Measurements from ENCODE around the gene IGF1.

IGF1 gene

DNA sequence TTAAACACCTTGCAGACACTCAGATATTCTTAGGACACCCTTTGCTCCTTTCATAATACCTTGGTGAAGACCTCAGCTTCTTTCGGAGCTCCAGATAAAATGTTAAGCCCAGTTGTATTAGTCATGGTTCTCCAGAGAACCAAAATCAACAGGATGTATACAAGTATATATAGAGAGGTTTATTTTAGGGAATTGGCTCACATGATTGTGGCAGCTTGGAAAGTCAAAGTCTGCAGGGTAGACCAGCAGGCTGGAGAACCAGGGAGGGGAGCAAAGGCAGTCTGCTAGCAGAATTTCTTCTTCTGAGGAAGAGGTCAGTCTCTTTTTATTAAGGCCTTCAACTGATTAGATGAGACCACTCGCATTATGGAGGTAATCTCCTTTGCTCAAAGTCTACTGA, 6.9 kb upstream of the IGF1 start:
- no peak for FAIRE-seq

DNA sequence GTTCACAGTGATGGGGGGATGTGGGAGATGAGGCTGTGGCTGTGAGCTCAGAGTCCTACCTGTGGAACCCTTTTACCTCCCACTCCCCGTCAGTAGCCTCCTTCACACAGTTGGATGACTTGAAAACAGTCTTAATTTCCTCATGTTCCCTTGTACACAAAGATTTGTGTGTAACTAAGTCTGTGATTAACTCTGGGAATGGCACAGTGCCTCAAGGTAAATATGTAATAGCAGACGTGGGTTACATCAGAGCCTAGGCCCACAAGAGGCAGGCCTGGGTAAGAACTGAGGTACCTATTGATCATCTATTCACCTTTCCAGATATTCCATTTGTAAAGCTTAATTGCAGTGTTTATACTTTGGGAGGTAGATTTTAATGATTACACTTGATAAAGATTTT, 5.8 kb upstream of the IGF1 start:
- FAIRE-seq = no peak

DNA sequence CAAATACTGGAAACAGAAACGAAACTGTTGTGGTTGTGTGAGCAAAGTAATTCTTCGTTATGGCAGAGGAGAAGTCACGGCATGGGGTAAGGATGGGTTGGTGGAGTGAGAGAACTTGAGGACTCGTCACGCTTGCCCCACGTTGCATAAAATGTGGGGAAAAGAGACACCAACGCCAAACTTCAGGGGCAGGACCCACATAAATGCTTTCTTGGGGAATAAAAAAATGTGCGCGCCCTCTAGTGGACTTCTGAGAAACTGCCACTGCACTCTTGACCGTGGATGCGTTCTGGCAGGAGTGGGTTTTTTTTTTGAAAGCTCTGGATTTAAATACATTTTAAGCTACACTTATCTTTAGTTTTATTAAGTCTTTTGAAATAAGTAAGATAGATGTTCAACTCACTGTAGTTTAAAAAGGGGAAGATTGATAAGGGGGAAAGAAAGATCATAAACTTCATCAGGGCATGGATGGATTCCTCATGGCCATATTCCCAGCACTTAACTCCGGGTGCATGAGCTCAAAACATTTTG, 4.1 kb upstream of the IGF1 start:
- no peak for FAIRE-seq

DNA sequence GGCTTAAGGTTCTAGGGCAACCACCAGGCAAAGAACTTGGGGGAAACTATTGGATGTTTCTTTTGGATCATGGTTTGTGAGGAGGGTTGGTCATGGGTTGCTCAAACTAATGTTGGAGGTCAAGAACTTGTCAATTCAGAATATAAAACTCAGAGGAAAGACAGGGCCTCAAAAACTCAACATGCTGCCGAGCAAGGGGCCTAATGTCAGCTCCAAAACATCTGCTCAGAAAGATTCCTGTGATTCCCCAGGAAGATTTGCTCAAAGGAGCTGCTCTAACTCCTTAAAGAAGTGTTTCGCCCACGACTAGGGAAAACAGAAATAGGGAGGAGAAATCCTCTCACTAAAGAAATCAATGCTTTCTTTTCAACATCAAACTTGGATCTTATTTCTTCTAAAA, 3.7 kb upstream of the IGF1 start:
- no peak for FAIRE-seq

DNA sequence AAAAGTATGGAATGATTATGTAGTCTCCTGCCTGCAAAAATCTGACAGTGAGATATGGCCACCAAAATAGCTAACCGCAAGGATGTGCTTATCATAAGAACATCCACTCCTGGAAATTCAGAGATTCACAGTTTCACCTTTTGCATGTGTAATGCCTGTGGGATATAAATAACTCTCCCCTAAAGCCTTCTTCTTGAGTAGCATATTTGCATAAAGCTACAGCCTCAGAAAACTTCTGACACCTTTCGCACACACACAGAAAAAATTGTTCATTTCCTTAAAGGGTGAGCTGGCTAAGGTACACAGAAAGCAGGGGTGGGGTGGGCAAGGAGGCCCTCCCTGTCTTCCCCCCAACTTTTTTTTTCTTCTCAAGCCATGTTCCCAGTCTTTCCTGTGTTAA, 3.1 kb upstream of the IGF1 start:
- no peak for FAIRE-seq

DNA sequence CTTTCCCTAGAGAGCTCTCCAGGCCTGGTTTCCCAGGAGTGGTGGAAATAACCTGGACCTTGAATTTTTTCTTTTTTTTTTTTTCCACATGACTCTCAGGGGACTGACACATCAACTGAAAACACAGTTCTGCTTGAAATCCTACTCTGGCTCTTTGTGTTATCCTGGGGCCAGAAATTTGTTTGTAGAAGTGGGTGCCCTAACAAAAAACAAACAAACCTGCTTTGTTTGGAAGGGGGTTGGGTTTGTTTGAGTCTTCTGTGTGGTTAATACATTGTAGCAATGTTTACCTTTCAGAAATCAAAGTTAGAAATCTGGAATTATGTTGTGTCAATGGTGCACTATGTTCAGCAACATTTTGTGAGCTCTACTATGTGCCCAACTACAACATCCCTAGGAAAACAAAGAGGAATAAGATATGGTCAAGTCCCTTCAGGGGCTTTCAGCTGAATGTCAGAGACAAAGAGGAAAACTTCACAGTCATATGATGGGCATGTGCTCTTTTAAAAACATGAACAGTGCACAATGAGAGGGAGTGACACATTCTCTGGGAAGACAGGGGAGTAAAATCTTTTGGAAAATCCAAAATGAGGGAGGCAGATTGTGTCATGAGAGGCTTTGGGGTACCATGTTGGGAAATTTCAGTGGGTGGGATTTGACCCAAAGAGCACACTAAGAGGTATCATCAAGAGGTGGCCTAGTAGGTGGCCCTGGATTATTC, 1.5 kb upstream of the IGF1 start:
- no peak for FAIRE-seq

DNA sequence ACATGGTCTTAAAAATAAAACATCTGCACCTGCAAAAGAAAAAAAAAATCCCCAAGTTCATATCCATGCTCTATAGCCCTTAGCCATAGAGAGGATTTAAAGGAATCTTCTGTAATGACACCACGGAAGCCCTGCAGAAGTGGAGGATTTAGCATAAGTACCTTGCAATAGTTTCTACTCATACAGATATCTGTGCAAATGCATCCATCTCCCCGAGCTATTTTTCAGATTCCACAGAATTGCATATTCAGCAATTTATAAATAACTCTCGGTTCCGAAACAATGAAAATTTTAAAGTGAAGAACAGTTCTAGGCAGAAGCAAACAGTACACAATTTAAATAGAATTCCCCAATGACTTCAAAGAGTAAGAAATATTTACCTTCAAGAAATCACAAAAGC, 424 bp downstream of the IGF1 start:
- no peak for FAIRE-seq

DNA sequence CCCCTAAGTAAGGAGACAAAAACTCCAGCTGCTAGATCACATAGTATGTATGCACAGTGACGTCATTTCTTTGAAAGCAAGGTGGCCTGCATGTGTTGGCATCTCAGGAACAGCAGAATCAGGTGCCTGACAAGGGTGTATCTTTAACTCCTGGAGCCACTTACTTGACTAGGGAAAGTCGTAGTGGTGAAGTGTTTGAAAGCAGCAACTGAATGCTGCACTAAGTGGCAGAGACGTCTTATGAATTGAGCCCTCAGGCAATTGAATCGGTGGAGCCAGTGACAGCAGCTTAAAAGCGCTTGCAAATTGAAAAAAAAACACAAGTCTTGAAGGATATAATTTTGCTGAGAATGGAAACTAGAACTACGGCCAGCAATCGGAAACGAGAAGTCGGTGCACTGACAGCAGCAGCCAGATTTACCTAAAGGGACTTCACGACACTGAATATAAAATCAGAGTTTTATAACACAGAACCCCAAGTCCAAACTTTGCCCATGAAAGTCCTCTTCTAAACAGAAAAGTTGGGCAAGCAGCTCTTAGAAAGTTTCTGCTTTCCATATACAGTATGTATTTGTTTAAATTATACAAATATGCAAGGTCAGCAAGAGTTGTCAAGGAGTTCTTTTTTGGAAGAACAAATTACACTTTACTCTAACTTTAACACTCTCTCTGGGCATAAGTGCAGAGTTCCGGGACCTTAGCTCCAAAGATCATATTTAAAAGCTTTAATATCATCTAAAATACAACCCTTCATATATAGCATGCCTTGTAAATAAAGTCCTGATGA, 1.1 kb downstream of the IGF1 start:
- FAIRE-seq = no peak

DNA sequence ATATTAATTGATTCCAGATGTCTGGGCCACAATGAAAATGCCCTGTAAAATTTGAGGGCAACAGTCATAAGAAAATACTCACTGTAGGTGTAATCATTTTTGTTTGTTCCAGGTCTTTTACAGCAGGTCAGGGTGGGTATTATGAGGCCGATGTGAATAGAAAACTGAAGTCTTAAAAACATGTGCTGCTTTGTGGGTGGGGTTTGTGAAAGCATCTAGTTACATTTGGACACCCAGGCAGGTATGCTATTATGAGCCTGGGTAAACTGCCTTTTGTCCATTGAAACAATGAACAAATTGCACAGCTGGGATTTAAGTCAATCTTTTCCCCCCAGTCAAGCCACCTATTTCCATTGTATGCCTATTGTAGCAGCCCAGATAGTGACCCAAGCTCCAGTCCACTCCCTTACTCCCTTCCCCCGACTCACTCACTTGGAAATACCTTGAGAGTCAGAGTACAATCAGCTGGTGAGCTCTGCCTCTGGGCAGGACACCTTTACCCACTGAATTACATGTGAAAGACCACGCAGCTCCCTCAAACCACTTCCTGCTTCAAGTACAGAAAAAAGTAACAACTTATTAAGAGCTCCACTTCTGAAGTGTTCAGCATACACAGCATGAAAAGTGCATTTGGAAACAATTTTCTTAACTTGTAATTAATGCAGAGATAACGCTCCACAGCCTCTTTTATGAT, 1.8 kb downstream of the IGF1 start:
- FAIRE-seq = no peak

DNA sequence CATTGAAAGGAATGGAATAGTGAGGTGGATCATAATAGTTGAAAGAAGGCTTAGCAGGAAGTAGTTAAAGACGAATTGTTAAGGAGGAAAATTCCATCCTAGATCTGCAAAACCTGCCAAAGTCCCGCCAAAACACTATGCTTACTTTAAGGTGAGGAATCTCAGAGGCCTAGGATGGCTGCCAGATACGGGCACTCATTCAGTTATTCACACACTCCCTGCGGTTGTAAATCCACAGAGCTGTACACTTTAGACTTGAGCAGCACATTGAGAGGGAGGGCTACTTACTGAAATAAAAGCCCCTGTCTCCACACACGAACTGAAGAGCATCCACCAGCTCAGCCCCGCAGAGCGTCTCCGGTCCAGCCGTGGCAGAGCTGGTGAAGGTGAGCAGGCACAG, 5.0 kb downstream of the IGF1 start:
- FAIRE-seq = no peak

DNA sequence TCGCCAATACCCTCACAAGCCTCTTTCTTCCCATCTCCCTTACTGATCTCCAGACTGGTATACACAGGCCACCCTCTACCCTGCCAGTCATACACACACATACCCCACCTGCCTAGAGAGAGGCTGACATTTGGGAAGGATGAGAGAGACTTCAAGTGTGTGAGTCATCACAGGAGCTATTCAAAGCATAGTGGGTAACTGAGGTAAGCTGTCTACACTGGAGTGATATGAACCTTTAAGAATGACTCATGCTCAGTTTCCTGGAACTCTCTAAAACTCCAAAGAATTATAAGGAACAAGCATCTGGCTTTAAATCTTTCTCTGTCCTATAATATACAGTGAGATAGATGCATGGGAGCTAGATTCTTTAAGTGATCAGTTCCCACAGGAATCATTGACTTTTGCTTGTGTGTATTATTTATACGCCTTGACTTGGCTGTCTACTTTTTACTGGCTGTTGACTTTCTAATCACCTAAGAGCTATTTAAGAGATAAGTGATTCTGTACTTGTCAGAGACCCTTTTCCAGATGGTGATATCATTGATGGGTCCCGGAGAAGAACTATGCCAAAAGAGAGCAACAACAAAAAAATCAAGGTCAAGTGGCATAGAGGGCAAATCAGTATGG, 5.8 kb downstream of the IGF1 start:
- FAIRE-seq = no peak

DNA sequence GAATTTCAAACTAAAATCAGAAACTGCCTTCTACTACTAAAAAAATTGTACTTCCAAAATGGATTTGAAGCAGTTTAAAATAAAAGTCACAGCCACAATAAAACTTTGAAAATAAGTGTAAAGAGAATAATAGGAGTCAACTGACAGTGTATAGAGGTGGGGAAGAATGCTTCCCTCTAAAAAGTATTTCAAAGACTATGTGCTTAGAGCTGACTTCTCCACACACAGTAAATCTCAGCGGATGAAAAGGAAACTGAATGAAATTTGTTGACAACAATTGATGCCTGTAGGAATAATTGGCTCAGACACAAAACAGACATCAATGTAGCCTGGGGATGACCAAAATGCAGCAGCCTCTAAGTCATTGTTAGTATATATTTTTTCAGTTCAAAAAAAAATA, 7.9 kb downstream of the IGF1 start:
- FAIRE-seq = no peak

DNA sequence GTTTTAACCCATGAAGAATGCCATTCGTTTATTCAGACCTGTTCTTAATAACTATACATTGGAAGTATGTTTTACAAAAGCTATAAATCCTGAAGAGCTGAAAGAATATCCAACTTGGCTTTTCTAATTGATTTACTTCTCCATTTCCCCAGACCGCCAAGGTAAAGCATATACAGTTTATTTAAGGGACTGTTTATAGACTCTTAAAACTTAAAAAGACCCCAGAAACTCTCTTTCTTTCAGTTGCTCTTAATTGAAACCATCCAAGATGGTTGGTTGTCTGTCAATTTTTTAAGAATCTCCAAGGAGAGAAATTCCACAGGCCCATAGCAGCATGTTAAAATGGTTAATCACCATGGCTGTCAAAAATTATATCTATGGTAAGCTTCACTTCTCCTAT, 8.8 kb downstream of the IGF1 start:
- no peak for FAIRE-seq

DNA sequence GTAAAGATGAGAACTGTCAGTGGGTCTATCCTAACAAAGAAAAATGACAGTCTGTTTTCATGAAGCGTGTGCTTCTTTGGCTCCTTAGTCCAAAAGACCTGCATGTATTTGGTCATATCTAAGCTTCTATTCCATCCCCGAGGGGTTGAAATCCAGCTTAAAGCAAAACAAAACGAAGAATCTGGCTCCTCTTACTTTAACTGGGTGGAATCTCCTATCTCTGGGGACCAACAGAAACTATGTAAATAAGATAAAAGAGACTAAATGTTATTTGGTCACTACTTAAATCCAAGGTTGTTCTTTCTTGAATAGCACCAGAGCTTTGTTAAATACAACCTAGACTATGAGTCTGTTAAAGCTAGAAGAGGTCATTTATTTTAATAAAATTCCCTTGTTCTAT, 9.4 kb downstream of the IGF1 start:
- no peak for FAIRE-seq

DNA sequence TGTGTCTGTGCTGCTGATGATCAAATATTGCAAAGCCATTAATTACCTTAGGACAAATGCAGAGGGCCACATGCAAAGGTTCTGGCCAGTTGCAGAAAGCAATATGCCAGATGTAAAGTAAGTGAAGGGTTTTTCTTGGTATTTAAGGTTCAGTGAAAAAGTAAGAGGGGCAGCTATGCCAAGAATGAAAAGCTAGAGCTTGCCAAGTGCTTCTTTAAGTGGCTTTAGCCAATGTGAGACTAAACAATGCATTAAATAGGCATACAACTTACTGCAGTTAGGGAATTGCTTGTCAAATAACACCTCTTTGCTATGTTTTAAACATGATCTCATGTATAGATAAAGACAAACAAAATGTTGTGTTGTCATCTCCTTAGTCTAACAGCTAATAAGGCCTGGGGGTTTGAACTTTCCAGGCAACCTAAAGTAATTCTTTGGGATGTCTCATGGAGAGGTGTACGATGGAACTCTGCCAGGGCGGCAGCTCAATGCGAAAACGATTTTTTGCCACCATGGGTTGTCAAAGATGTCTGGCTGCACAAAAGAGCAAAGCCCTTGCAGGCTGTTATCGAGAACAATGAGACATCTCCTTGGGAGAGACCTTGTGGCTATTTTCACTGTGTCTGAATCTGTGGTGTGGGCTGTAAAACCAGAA, 12.0 kb downstream of the IGF1 start:
- no peak for FAIRE-seq

DNA sequence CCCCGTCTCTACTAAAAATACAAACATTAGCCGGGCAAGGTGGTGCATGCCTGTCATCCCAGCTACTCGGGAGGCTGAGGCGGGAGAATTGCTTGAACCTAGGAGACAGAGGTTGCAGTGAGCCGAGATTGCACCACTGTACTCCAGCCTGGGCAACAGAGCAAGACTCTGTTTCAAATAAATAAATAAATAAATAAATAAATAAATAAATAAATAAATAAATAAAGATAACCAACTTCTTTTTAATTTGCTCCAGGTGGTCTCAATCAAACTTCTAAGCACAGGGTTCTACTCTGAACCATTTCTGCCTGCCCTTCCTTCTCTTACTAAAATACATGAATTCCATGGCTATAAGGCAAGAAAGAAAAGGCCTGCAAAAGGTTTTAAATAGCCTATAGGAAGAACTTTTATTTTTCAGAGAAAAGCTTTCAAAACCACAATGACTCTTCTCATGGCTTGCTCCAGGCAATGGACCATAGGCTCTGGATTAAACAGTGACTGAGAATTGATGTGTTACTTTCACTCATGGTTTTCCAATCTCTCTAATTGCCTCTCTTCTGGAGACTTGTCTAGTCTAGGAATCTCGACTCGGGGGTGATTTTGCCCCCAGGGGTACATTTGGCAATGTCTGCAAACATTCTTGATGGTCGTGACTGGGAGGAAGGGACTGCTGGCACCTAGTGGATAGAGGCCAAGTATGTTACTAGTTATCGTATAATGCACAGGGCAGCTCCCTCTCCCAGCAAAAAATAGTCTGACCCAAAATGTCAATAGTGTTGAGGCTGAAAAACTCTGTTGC, 14.4 kb downstream of the IGF1 start:
- FAIRE-seq = no peak

DNA sequence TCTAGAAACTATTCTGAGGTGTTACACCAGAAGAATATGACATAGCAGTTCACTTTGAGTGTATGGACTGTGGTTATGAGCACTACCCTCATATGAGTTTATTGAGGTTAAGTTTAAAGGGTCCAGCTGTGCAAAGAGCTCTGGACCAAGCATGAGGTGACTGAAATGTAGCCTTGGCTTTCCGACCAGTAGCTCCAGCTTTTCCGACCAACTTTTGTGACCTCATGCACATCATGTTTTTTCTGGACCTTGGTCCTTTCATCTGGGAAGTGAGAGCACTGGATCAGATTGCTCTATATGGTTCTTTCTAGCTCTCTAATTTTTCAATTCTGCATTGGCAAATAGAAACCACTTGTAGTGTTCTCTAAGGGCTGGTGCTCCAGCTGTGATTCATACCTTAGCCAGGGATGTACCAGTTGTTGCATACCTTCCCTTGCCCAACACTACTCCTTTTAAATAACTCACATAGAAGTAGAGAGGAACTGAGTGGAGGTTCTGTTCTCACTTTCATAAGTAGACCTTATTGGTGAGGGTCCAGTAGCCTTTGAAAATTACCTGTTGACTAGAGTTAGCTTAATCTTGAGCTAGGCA, 16.6 kb downstream of the IGF1 start:
- no peak for FAIRE-seq

DNA sequence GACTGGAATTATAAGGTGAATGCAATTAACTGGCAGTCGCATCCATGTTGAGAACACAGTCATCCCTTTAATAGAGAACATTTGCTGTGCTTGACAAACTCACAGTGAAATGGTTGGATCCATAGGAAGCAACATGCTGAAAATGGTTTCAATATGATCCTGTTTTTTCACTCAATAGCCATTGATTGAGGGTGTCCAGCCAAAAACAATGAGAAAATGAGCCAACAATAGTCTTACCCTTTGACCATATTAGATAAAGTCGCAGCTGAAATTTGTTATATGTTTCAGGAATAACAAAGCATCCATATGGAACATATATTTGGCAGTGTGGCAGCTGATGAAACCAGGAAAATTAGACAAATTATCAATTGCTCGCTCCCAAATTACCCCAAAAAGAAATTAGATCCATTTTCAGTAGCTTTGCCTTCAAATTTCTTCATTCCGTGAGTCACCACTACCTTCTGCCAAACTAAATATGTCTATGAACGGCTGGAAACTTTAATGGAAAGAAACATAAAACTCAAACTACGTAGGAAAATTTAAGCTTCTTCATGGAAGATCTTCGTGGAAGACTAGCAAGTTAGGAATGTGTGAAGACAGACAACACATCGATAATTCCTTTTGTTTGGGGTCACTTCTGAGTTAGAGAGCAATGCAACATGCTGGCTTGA, 17.4 kb downstream of the IGF1 start:
- FAIRE-seq = no peak

DNA sequence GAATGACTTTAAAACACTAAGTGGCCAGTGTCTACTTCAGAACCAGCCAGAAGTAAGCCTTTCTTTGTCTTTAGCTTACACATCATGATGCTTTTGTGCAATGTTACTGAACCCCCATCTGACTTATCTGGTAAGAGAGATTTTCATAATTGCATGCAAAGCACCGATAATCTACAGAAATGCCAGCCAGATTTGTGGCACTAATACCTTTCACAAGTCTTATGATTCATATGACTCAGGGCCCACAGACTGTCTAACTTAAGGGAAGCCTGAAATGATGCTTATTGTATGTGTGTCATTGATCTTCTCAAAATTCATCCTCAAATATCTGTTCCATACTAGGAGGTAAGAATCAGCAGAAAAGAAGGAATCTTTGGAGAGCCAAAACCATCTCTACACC, 18.0 kb downstream of the IGF1 start:
- no peak for FAIRE-seq

DNA sequence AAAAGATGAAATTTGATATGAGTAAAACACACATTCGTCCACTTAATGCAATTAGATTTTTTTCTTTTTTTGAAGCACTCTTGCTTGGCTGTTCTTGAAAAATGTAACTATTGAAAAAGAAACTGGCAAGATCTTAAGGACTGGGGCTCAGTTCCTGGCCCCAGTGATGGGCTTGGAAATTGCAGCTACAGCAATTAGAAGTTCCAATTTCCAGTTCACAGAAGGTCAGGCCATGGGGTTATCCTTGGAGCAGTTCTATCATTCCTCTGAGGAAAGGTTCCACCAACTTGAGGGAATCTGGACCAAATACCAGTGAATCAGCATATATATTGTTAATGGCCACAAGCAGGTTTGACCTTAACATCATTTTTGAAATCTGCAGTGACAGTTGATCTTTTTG, 18.9 kb downstream of the IGF1 start:
- FAIRE-seq = no peak

DNA sequence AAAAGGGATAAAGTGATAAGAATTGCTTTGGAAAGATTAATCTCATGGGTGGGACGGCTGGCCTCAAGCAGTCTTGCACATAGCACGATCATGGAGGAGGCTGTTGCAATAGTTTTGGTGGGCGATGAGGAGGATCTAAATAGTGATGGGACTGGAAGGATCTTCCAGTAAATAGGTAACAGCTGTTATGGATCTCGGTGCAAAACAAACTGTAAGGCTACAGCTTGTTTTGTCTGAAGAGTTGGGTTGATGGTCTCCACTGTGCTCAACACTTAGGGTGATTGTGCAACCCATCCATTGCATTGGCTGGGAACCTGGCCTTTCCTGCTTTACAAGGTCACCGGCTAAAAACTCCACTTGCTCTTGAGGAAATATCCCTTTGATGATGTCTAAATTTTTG, 21.0 kb downstream of the IGF1 start:
- FAIRE-seq = no peak

All from TTC549 (cell line).